Vagina (tissue), 2 donors: Measurements from ENCODE around the gene MTCL1. TPM values are rescaled to one million over a fixed set of nuclear protein-coding genes. Genes with fewer than 3 reads are reported as not detected.

Experiments used
- DNase-seq, 2 donors: peaks; one replicate each; pipeline ENCODE4 v3.0.0-alpha.2; 2017; ENCODE audit errors: extremely low spot score in 2 of 2
- H3K27ac ChIP-seq: fragments of 200-600 bp; sonication (generic); one replicate; pipeline ENCODE4 v1.5.1; 2019
- H3K27me3 ChIP-seq: fragments of 200-600 bp; sonication (generic); one replicate; pipeline ENCODE4 v1.5.1; 2019
- H3K36me3 ChIP-seq, 2 donors: fragments of 200-600 bp; sonication (generic); one replicate each; pipeline ENCODE4 v1.5.1; 2017 to 2019
- H3K4me1 ChIP-seq: fragments of 200-600 bp; sonication (generic); one replicate; pipeline ENCODE4 v1.5.1; 2019
- H3K4me3 ChIP-seq, 2 donors: fragments of 200-600 bp; sonication (generic); 1 replicate in 1 of 2; 2 replicates in 1 of 2; pipeline ENCODE4 v1.5.1; 2016 to 2019
- H3K9me3 ChIP-seq: fragments of 200-600 bp; sonication (generic); one replicate; pipeline ENCODE4 v1.5.1; 2019
- CTCF ChIP-seq, 3 experiments: fragments of 450-650 bp in 2 of 3; fragments of 200-600 bp in 1 of 3; sonication (generic) in 1 of 3; IDR thresholded peaks; one replicate each; pipeline ENCODE4 v1.5.1; 2017 to 2019; ENCODE audit warnings: antibody characterized with exemption in 3 of 3, mild to moderate bottlenecking in 2 of 3, moderate library complexity in 2 of 3
- POLR2A ChIP-seq, 2 donors: fragments of 450-650 bp; IDR thresholded peaks; one replicate each; pipeline ENCODE4 v1.6.1; 2017; ENCODE audit warnings: antibody characterized with exemption in 2 of 2, mild to moderate bottlenecking in 2 of 2, moderate library complexity in 2 of 2
- POLR2AphosphoS5 ChIP-seq, 2 donors: sonication (generic); formaldehyde crosslinking; IDR thresholded peaks; one replicate each; pipeline ENCODE4 v1.9.0; 2017; ENCODE audit warnings: antibody characterized with exemption in 2 of 2, mild to moderate bottlenecking in 2 of 2, low read depth in 1 of 2; ENCODE audit not compliant: insufficient read depth in 1 of 2
- intact Hi-C: fragments of 100-400 bp; cut with DNase I; formaldehyde crosslinking; loops from one replicate; pipeline ENCODE4 v1.15.1; 2023
- total RNA-seq: library from RNA; depleted of rRNA; stranded (reverse); fragments of >200 nt; gene quantifications from one replicate; pipeline ENCODE4 v1.2.3, GENCODE V29; 2016

MTCL1 gene
- total RNA-seq, 1 donor from 2014 or later = 23.6 TPM

GRCh38 chr18:8847066-8847755, 141.9 kb downstream of the MTCL1 start:
- no peak overlapping the region for H3K4me3 ChIP-seq
- H3K4me1 ChIP-seq = no peaks in the 10 kb centered on the region
- no peak for DNase-seq
- H3K9me3 ChIP-seq = no peaks in the 10 kb centered on the region
- H3K27ac ChIP-seq = no peak overlapping the region
- H3K36me3 ChIP-seq = no peaks in the 10 kb centered on the region
- intact Hi-C loops = no loop called here
- no peaks in the 10 kb centered on the region for H3K27me3 ChIP-seq
- TF ChIP-seq CTCF (IDR thresholded peaks at IDR 0.05) (no peak), POLR2AphosphoS5 (IDR thresholded peaks at IDR 0.05; ENCODE audit: insufficient read depth in 1 of 2, low read depth in 1 of 2) (no peak), POLR2A (IDR thresholded peaks at IDR 0.05) (no peak)

- Histone ChIP-seq H3K9me3 (no peaks in the 10 kb centered on the region), H3K36me3 (no peaks in the 10 kb centered on the region), H3K27me3 (no peaks in the 10 kb centered on the region), H3K27ac (no peak overlapping the region), H3K4me3 (no peak overlapping the region), H3K4me1 (no peaks in the 10 kb centered on the region)
- TF ChIP-seq POLR2AphosphoS5 (IDR thresholded peaks at IDR 0.05; ENCODE audit: insufficient read depth in 1 of 2, low read depth in 1 of 2) (no peak), POLR2A (IDR thresholded peaks at IDR 0.05) (no peak), CTCF (IDR thresholded peaks at IDR 0.05) (no peak)
- DNase-seq = no peak
- intact Hi-C loops = no loop called here
Observed at GRCh38 chr18:8847900-8848299, 142.5 kb downstream of the MTCL1 start.

DNA sequence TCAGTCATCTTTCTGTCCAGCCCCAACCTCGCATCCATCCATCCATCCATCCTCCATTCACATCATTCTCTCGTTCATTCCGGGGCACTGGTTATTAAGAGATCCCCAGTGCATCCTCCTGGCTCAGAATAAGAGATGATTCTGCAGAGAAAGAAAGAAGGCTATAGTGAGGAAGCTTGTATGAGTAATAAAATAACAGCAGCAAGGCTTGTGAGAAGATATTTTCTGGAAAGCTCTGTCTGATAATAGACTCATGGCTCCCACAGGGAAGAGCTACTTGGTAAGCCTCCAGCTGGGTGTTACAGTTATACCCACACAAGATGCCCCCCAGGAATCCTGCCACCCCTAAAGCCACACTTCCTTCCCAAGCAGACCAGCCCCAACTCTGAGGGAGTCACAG, 143.2 kb downstream of the MTCL1 start:
- no peak overlapping the region for H3K4me3 ChIP-seq
- intact Hi-C loops = no loop called here
- TF ChIP-seq POLR2AphosphoS5 (IDR thresholded peaks at IDR 0.05; ENCODE audit: insufficient read depth in 1 of 2, low read depth in 1 of 2) (no peak), CTCF (IDR thresholded peaks at IDR 0.05) (no peak), POLR2A (IDR thresholded peaks at IDR 0.05) (no peak)
- no peaks in the 10 kb centered on the region for H3K4me1 ChIP-seq
- no peak overlapping the region for H3K27ac ChIP-seq
- H3K9me3 ChIP-seq = no peaks in the 10 kb centered on the region
- H3K36me3 ChIP-seq = no peaks in the 10 kb centered on the region
- no peaks in the 10 kb centered on the region for H3K27me3 ChIP-seq
- DNase-seq = peak in 1 of 2 donors; percentile 71

DNA sequence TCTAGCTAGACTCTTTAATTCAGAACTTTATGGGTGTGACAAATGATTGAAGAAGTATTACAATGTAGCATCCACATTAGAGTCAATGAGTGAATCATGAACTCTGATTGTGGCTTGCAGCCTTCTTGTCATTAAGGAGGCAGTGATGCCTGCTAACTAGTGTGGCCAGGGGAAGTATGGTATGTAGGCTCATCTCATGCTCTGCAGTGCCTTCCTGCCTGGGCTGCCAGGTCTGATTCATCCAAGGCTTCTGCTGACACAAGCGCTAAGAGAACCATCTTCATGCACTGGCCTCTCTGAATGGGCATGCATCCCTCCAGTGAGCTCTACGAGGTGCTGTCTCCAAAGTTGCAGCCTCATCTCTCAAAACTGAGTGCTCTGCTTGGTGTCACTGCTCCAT, 144.3 kb downstream of the MTCL1 start:
- intact Hi-C loops = no loop called here
- H3K4me1 ChIP-seq = no peaks in the 10 kb centered on the region
- no peaks in the 10 kb centered on the region for H3K9me3 ChIP-seq
- TF ChIP-seq POLR2A (IDR thresholded peaks at IDR 0.05) (no peak), POLR2AphosphoS5 (IDR thresholded peaks at IDR 0.05; ENCODE audit: insufficient read depth in 1 of 2, low read depth in 1 of 2) (no peak), CTCF (IDR thresholded peaks at IDR 0.05) (no peak)
- no peaks in the 10 kb centered on the region for H3K27me3 ChIP-seq
- H3K36me3 ChIP-seq = no peaks in the 10 kb centered on the region
- no peak for DNase-seq
- H3K27ac ChIP-seq = no peak overlapping the region
- H3K4me3 ChIP-seq = no peak overlapping the region

- TF ChIP-seq POLR2AphosphoS5 (IDR thresholded peaks at IDR 0.05; ENCODE audit: insufficient read depth in 1 of 2, low read depth in 1 of 2) (no peak), CTCF (IDR thresholded peaks at IDR 0.05) (no peak), POLR2A (IDR thresholded peaks at IDR 0.05) (no peak)
- H3K4me1 ChIP-seq = no peaks in the 10 kb centered on the region
- no peaks in the 10 kb centered on the region for H3K36me3 ChIP-seq
- H3K9me3 ChIP-seq = no peaks in the 10 kb centered on the region
- H3K27ac ChIP-seq = no peak overlapping the region
- intact Hi-C loops = no loop called here
- DNase-seq = no peak
- H3K4me3 ChIP-seq = no peak overlapping the region
- no peaks in the 10 kb centered on the region for H3K27me3 ChIP-seq
Observed at GRCh38 chr18:8851659-8852058, 146.3 kb downstream of the MTCL1 start.
